OCI-M2 (cell line): ENCODE measurements around the gene MEF2A.
A peak's percentile ranks its signal among the peaks of the same experiment; 100 is the strongest.

ENCODE experiments used
- DNase-seq: peaks from one replicate; lab custom pipeline; 2025; ENCODE audit not compliant: unreplicated experiment; lab: John Stamatoyannopoulos, UW

The MEF2A gene

GRCh38 chr15:99755692-99756409 lies 190.1 kb downstream of the MEF2A start:
- peak; percentile 2 for DNase-seq

- no peak for DNase-seq
These were observed 196.5 kb downstream of the MEF2A start for GRCh38 chr15:99762288-99762687.

GRCh38 chr15:99763827-99764226 lies 198.0 kb downstream of the MEF2A start:
- DNase-seq, result no peak

- DNase-seq, result no peak
These were observed 198.7 kb downstream of the MEF2A start for GRCh38 chr15:99764522-99764921.
